HCT116 (cell line): ENCODE results near the gene RPH3AL. TPM values are rescaled to one million over a fixed set of nuclear protein-coding genes. Genes with fewer than 3 reads are reported as not detected.

ENCODE experiments used
- ATAC-seq: fragments of 200-7000 bp; cut with Tn5 transposase; 2 replicates; pipeline ENCODE4 v1.9.1; 2020; ENCODE audit warnings: mild to moderate bottlenecking, moderate library complexity
- BruUV-seq: library from RNA; stranded (reverse); fragments of 400-500 nt; replicated peaks from 2 replicates; lab custom pipeline; 2021; lab: Mats Ljungman, UMichigan
- CTCF ChIA-PET: fragments of 300-600 bp; sonication (Branson Sonifier 250); formaldehyde crosslinking; loops from one replicate; lab custom pipeline; 2021; ENCODE audit warnings: antibody characterized with exemption; lab: Charles Lee
- POLR2A ChIA-PET: fragments of 300-600, 350-600 bp; sonication (Branson Sonifier 250); formaldehyde crosslinking; loops from one replicate; lab custom pipeline; 2021; ENCODE audit warnings: antibody characterized with exemption; lab: Charles Lee
- RAD21 ChIA-PET, 2 experiments: fragments of 300-600 bp; sonication (Branson Sonifier 250); formaldehyde crosslinking; loops; one replicate each; lab custom pipeline; 2023; ENCODE audit warnings: low total read pairs in 2 of 2; ENCODE audit not compliant: uncharacterized antibody in 2 of 2, unreplicated experiment in 2 of 2, low non-redundant PET in 1 of 2; lab: Charles Lee
- DNase-seq: peaks from one replicate; pipeline ENCODE4 v3.0.0-alpha.2; 2010; ENCODE audit warnings: low read depth, low spot score
- H2AFZ ChIP-seq: fragments of 200-600 bp; shearing (Covaris generic), sonication (generic); 2 replicates; pipeline ENCODE4 v1.6.1; 2017; ENCODE audit warnings: low read depth, mixed run types, mixed read lengths, antibody characterized with exemption, low read length; ENCODE audit not compliant: poor library complexity, severe bottlenecking
- H3K27ac ChIP-seq: 2 replicates; pipeline ENCODE4 v1.5.1; 2012; ENCODE audit warnings: low read depth, low read length
- H3K27me3 ChIP-seq: fragments of 200-600 bp; sonication (generic); 2 replicates; pipeline ENCODE4 v1.6.1; 2016; ENCODE audit warnings: mixed run types, low read length, mixed read lengths; ENCODE audit not compliant: insufficient read depth
- H3K36me3 ChIP-seq, 2 experiments: fragments of 200-500 bp in 1 of 2; fragments of 200-600 bp in 1 of 2; sonication (Bioruptor generic) in 1 of 2; sonication (generic) in 1 of 2; 2 replicates each; pipeline versions ENCODE4 v1.5.1 to v1.6.1; 2014 to 2016; ENCODE audit warnings: low read length in 2 of 2, inconsistent platforms in 1 of 2, mixed read lengths in 1 of 2, mixed run types in 1 of 2; ENCODE audit not compliant: insufficient read depth in 2 of 2, control insufficient read depth in 1 of 2
- H3K4me1 ChIP-seq, 2 experiments: fragments of 200-600 bp in 1 of 2; sonication (generic) in 1 of 2; 2 replicates each; pipeline versions ENCODE4 v1.5.1 to v1.6.1; 2012 to 2017; ENCODE audit warnings: low read length in 2 of 2, inconsistent platforms in 1 of 2, mild to moderate bottlenecking in 1 of 2, mixed read lengths in 1 of 2, mixed run types in 1 of 2, moderate library complexity in 1 of 2; ENCODE audit not compliant: insufficient read depth in 2 of 2, control insufficient read depth in 1 of 2
- H3K4me2 ChIP-seq: fragments of 200-600 bp; sonication (generic); 2 replicates; pipeline ENCODE4 v1.6.1; 2017; ENCODE audit warnings: mixed run types, low read length, mixed read lengths
- H3K4me3 ChIP-seq, 2 experiments: fragments of 200-600 bp in 1 of 2; sonication (generic) in 1 of 2; replicated peaks in 1 of 2; 2 replicates each; pipeline ENCODE4 v1.5.1; 2011 to 2016; ENCODE audit warnings: low read length in 2 of 2, control low read depth in 1 of 2, low read depth in 1 of 2, mild to moderate bottlenecking in 1 of 2, mixed read lengths in 1 of 2, mixed run types in 1 of 2
- H3K79me2 ChIP-seq: fragments of 200-600 bp; sonication (generic); 2 replicates; pipeline ENCODE4 v1.6.1; 2017; ENCODE audit warnings: mild to moderate bottlenecking, mixed run types, low read length, moderate library complexity, mixed read lengths; ENCODE audit not compliant: insufficient read depth
- H3K9ac ChIP-seq: fragments of 200-600 bp; sonication (generic); 2 replicates; pipeline ENCODE4 v1.6.1; 2016; ENCODE audit warnings: low read length, mixed read lengths
- H3K9me2 ChIP-seq: fragments of 200-600 bp; sonication (generic), shearing (Covaris generic); 2 replicates; pipeline ENCODE4 v1.6.1; 2017; ENCODE audit warnings: mixed run types, mild to moderate bottlenecking, moderate library complexity; ENCODE audit not compliant: insufficient read depth
- H3K9me3 ChIP-seq, 2 experiments: fragments of 200-500 bp in 1 of 2; fragments of 200-600 bp in 1 of 2; sonication (Bioruptor generic) in 1 of 2; sonication (generic) in 1 of 2; 2 replicates each; pipeline ENCODE4 v1.6.1; 2014 to 2017; ENCODE audit warnings: low read length in 2 of 2, mixed read lengths in 2 of 2, inconsistent platforms in 1 of 2, low read depth in 1 of 2, mild to moderate bottlenecking in 1 of 2, mixed run types in 1 of 2, moderate library complexity in 1 of 2; ENCODE audit not compliant: control insufficient read depth in 1 of 2, insufficient read depth in 1 of 2
- H4K20me1 ChIP-seq: fragments of 200-600 bp; sonication (generic), shearing (Covaris generic); 2 replicates; pipeline ENCODE4 v1.6.1; 2017; ENCODE audit warnings: mixed run types, mild to moderate bottlenecking, moderate library complexity; ENCODE audit not compliant: insufficient read depth
- CBX3 ChIP-seq: IDR thresholded peaks from 2 replicates; pipeline ENCODE4 v1.6.1; 2012; ENCODE audit warnings: low read depth
- EZH2phosphoT487 ChIP-seq: fragments of 200-600 bp; IDR thresholded peaks from 2 replicates; pipeline ENCODE4 v1.6.1; 2018; ENCODE audit warnings: antibody characterized with exemption, borderline replicate concordance
- FOSL1 ChIP-seq: IDR thresholded peaks from 2 replicates; pipeline ENCODE4 v1.6.1; 2012; ENCODE audit warnings: low read depth
- JUND ChIP-seq: IDR thresholded peaks from 2 replicates; pipeline ENCODE4 v1.6.1; 2012
- POLR2A ChIP-seq: IDR thresholded peaks from 2 replicates; pipeline ENCODE4 v1.7.0; 2011; ENCODE audit warnings: borderline replicate concordance; ENCODE audit not compliant: insufficient read depth, insufficient read length; ENCODE audit errors: extremely low read depth
- POLR2AphosphoS5 ChIP-seq: IDR thresholded peaks from 2 replicates; pipeline ENCODE4 v1.6.1; 2011; ENCODE audit warnings: mild to moderate bottlenecking, low read depth, low read length, moderate library complexity
- SRF ChIP-seq: IDR thresholded peaks from 2 replicates; pipeline ENCODE4 v1.6.1; 2012; ENCODE audit warnings: low read depth
- YY1 ChIP-seq: IDR thresholded peaks from 2 replicates; pipeline ENCODE4 v1.6.1; 2011; ENCODE audit warnings: low read length, low read depth, moderate library complexity, mild to moderate bottlenecking; ENCODE audit not compliant: insufficient replicate concordance; ENCODE audit errors: extremely low read depth
- ZFX ChIP-seq: fragments of 450-650 bp; IDR thresholded peaks from 2 replicates; pipeline ENCODE4 v1.6.1; 2017
- ZNF274 ChIP-seq: fragments of 200-500 bp; sonication (Bioruptor generic); IDR thresholded peaks from 2 replicates; pipeline ENCODE4 v1.6.1; 2014; ENCODE audit warnings: mild to moderate bottlenecking, low read depth, low read length, inconsistent platforms
- intact Hi-C: fragments of 100-400 bp; cut with micrococcal nuclease; formaldehyde crosslinking; loops from 2 replicates; pipeline ENCODE4 v1.10.0; 2022
- total RNA-seq: library from RNA; stranded (reverse); gene quantifications from one replicate; pipeline ENCODE4 v1.2.1, GENCODE V29; 2021; ENCODE audit not compliant: unreplicated experiment
- TF ChIP-seq, protein P1 (sequence below): IDR thresholded peaks from 2 replicates; pipeline ENCODE4 v1.6.1; 2012
- TF ChIP-seq, protein P2 (sequence below): IDR thresholded peaks from 2 replicates; pipeline ENCODE4 v1.6.1; 2012
- TF ChIP-seq, protein P3 (sequence below), 3 experiments: fragments of 200-600 bp in 1 of 3; sonication (generic) in 1 of 3; IDR thresholded peaks in 2 of 3; conservative IDR thresholded peaks in 1 of 3; 2 replicates each; pipeline ENCODE4 v1.5.1; 2012 to 2017; ENCODE audit warnings: low read depth in 2 of 3, low read length in 2 of 3, antibody characterized with exemption in 1 of 3, borderline replicate concordance in 1 of 3, control low read depth in 1 of 3, mild to moderate bottlenecking in 1 of 3, mixed read lengths in 1 of 3, mixed run types in 1 of 3, moderate library complexity in 1 of 3; ENCODE audit not compliant: insufficient read depth in 1 of 3
- TF ChIP-seq, protein P4 (sequence below): IDR thresholded peaks from 2 replicates; pipeline ENCODE4 v1.6.1; 2011; ENCODE audit warnings: mild to moderate bottlenecking, low read length, moderate library complexity; ENCODE audit not compliant: insufficient replicate concordance; ENCODE audit errors: extremely low read depth

The RPH3AL gene
- total RNA-seq, 1 experiment from 2014 or later, result 17.0 TPM

DNA sequence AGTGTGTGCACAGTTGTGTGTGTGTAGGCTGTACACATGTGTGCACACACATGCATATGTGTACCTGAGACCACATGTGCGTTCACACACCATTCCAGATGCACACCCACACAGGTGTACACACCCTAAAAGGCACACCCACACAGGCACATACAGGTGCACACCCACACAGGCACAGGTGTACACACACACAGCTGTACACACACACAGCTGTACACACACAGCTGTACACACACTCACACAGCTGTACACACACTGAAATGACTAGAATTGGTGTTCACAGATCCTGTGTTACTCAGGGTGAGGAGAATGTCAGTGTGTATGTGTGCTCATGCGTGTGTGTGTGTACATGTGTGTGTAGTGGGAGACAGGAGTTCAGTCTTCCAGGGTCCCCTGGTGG lies 155.3 kb downstream of the RPH3AL start (continued):
- TF ChIP-seq YY1 (no peak), SRF (no peak), ZFX (no peak), EZH2phosphoT487 (no peak), POLR2AphosphoS5 (no peak)
- TF ChIP-seq, protein P1, sequence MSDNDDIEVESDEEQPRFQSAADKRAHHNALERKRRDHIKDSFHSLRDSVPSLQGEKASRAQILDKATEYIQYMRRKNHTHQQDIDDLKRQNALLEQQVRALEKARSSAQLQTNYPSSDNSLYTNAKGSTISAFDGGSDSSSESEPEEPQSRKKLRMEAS, result no peak

DNA sequence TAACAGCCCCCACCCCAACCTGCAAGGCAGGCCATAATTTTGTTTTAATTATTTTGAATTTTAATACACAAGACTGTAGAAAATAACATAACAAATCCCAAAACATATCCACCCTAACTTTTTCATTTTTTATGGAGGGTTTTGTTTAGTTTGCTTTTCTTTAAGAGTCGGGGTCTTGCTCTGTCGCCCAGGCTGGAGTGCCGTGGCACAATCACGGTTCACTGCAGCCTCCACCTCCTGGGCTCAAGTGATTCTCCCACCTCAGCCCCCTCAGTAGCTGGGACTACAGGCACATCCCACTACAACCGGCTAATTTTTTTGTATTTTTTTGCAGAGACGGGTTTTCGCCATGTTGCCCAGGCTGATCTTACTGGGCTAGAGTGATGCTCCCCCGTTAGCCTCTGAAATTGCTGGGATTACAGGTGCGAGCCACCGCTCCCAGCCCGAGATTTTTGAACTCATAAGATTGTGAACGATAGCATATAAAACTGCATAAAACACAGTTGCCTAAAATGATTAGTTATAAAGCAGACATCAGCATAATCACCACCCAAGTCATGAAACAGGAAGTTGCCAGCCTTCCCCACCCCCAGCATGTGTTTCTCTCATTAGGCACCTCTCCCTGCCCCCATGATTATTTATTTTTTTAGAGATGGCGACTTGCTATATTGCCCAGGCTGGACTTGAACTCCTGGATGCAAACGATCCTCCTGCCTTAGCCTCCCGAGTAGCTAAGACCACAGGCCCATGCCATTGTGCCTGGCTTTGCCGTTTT lies 157.6 kb downstream of the RPH3AL start:
- TF ChIP-seq SRF, result no peak
- TF ChIP-seq POLR2A, result no peak
- TF ChIP-seq, protein P2, sequence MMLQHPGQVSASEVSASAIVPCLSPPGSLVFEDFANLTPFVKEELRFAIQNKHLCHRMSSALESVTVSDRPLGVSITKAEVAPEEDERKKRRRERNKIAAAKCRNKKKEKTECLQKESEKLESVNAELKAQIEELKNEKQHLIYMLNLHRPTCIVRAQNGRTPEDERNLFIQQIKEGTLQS, result no peak
- no peak for TF ChIP-seq ZNF274
- TF ChIP-seq FOSL1, result no peak
- no peak for TF ChIP-seq JUND
- TF ChIP-seq, protein P3, sequence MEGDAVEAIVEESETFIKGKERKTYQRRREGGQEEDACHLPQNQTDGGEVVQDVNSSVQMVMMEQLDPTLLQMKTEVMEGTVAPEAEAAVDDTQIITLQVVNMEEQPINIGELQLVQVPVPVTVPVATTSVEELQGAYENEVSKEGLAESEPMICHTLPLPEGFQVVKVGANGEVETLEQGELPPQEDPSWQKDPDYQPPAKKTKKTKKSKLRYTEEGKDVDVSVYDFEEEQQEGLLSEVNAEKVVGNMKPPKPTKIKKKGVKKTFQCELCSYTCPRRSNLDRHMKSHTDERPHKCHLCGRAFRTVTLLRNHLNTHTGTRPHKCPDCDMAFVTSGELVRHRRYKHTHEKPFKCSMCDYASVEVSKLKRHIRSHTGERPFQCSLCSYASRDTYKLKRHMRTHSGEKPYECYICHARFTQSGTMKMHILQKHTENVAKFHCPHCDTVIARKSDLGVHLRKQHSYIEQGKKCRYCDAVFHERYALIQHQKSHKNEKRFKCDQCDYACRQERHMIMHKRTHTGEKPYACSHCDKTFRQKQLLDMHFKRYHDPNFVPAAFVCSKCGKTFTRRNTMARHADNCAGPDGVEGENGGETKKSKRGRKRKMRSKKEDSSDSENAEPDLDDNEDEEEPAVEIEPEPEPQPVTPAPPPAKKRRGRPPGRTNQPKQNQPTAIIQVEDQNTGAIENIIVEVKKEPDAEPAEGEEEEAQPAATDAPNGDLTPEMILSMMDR (IDR thresholded peaks at IDR 0.05 in 2 of 3, conservative IDR thresholded peaks at IDR 0.05 in 1 of 3; ENCODE audit: borderline replicate concordance in 1 of 3, insufficient read depth in 1 of 3, low read depth in 2 of 3, low read length in 2 of 3), result no peak
- TF ChIP-seq, protein P4, sequence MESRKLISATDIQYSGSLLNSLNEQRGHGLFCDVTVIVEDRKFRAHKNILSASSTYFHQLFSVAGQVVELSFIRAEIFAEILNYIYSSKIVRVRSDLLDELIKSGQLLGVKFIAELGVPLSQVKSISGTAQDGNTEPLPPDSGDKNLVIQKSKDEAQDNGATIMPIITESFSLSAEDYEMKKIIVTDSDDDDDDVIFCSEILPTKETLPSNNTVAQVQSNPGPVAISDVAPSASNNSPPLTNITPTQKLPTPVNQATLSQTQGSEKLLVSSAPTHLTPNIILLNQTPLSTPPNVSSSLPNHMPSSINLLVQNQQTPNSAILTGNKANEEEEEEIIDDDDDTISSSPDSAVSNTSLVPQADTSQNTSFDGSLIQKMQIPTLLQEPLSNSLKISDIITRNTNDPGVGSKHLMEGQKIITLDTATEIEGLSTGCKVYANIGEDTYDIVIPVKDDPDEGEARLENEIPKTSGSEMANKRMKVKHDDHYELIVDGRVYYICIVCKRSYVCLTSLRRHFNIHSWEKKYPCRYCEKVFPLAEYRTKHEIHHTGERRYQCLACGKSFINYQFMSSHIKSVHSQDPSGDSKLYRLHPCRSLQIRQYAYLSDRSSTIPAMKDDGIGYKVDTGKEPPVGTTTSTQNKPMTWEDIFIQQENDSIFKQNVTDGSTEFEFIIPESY, result no peak
- TF ChIP-seq EZH2phosphoT487, result no peak
- no peak for TF ChIP-seq CBX3
- Histone ChIP-seq H3K79me2 (no peaks in the 10 kb centered on the region), H2AFZ (no peak overlapping the region), H3K27ac (no peak overlapping the region), H3K9ac (no peak overlapping the region), H3K4me1 (no peaks in the 10 kb centered on the region; a peak in 1 of 4 replicates), H3K9me2 (no peaks in the 10 kb centered on the region), H4K20me1 (no peaks in the 10 kb centered on the region), H3K36me3 (no peaks in the 10 kb centered on the region), H3K4me2 (no peak overlapping the region), H3K27me3 (peaks cover 8% of the 10 kb centered on the region; the same call in 1 of the 2 replicates), H3K4me3 (no peak overlapping the region), H3K9me3 (no peaks in the 10 kb centered on the region; a peak in 1 of 4 replicates)
- BruUV-seq, result no TSS peak
- ChIA-PET RAD21 (no interaction called here), CTCF (no interaction called here), POLR2A (no interaction called here)
- no peak for ATAC-seq
- no peak for DNase-seq
- intact Hi-C loops, result no loop called here
